K562 (cell line): ENCODE measurements around the gene CLIC1. TPM values are rescaled to one million over a fixed set of nuclear protein-coding genes. Genes with fewer than 3 reads are reported as not detected.

Source experiments
- COPS2 ChIP-seq: fragments of 450-650 bp; conservative IDR thresholded peaks from 2 replicates; pipeline ENCODE4 v1.6.1; 2016; ENCODE audit warnings: mild to moderate bottlenecking, moderate library complexity
- HMG20A ChIP-seq: fragments of 450-650 bp; formaldehyde crosslinking; conservative IDR thresholded peaks from 2 replicates; pipeline ENCODE4 v1.4.0; 2020; ENCODE audit warnings: mild to moderate bottlenecking, mixed read lengths
- HNRNPK ChIP-seq: fragments of 200-400 bp; formaldehyde crosslinking; IDR thresholded peaks from one replicate; pipeline ENCODE4 v1.6.1; 2018; ENCODE audit warnings: mild to moderate bottlenecking, low read depth, low read length; ENCODE audit not compliant: poor library complexity, severe bottlenecking
- KAT2B ChIP-seq: IDR thresholded peaks from one replicate; pipeline ENCODE4 v1.6.1; 2012; ENCODE audit warnings: low read depth, mild to moderate bottlenecking, control low read depth, inconsistent platforms, low read length, moderate library complexity
- L3MBTL2 ChIP-seq: fragments of 450-650 bp; IDR thresholded peaks from 2 replicates; pipeline ENCODE4 v1.6.1; 2016; ENCODE audit warnings: mild to moderate bottlenecking, moderate library complexity
- MXI1 ChIP-seq: IDR thresholded peaks from 2 replicates; pipeline ENCODE4 v1.6.1; 2011; ENCODE audit warnings: low read depth, mild to moderate bottlenecking, improper control_type of control experiment, low read length
- NCOR1 ChIP-seq: fragments of 450-650 bp; IDR thresholded peaks from 2 replicates; pipeline ENCODE4 v1.6.1; 2016; ENCODE audit warnings: mild to moderate bottlenecking, moderate library complexity
- NKRF ChIP-seq: fragments of 450-650 bp; IDR thresholded peaks from 2 replicates; pipeline ENCODE4 v1.6.1; 2016; ENCODE audit warnings: borderline replicate concordance
- PTTG1 ChIP-seq: fragments of 450-650 bp; IDR thresholded peaks from 2 replicates; pipeline ENCODE4 v1.6.1; 2016; ENCODE audit warnings: low read depth, mild to moderate bottlenecking, missing genetic modification characterization, missing compliant biosample characterization
- SIN3A ChIP-seq, 2 experiments: fragments of 150-350 bp in 1 of 2; IDR thresholded peaks; 2 replicates each; pipeline ENCODE4 v1.6.1; 2011 to 2016; ENCODE audit warnings: borderline replicate concordance in 2 of 2, low read depth in 2 of 2, low read length in 2 of 2, mild to moderate bottlenecking in 2 of 2, moderate library complexity in 2 of 2; ENCODE audit not compliant: control insufficient read depth in 1 of 2
- TCF15 ChIP-seq: fragments of 250-450 bp; sonication (Bioruptor Pico); IDR thresholded peaks from 2 replicates; pipeline ENCODE4 v1.8.0; 2022; ENCODE audit warnings: moderate library complexity, mild to moderate bottlenecking, inconsistent platforms
- TCFL5 ChIP-seq: fragments of 250-450 bp; sonication (Bioruptor Pico); conservative IDR thresholded peaks from 2 replicates; pipeline ENCODE4 v1.6.1; 2021; ENCODE audit warnings: mild to moderate bottlenecking, moderate library complexity, matching md5 sums
- TSC22D4 ChIP-seq: fragments of 450-650 bp; IDR thresholded peaks from 2 replicates; pipeline ENCODE4 v1.6.1; 2016; ENCODE audit warnings: missing genetic modification characterization, missing biosample characterization, control low read depth
- ZNF175 ChIP-seq: fragments of 200-800 bp; sonication (Bioruptor generic); IDR thresholded peaks from 2 replicates; pipeline ENCODE4 v1.6.1; 2016; ENCODE audit warnings: low read depth, mild to moderate bottlenecking, missing genetic modification characterization, missing compliant biosample characterization
- ZNF280A ChIP-seq: fragments of 450-650 bp; IDR thresholded peaks from 2 replicates; pipeline ENCODE4 v1.6.1; 2018; ENCODE audit warnings: mild to moderate bottlenecking, low read depth; ENCODE audit not compliant: partially characterized antibody
- ZNF384 ChIP-seq: IDR thresholded peaks from 2 replicates; pipeline ENCODE4 v1.6.1; 2012; ENCODE audit warnings: low read depth, low read length, improper control_type of control experiment
- ZNF584 ChIP-seq: fragments of 200-800 bp; sonication (Bioruptor generic); IDR thresholded peaks from 2 replicates; pipeline ENCODE4 v1.6.1; 2016; ENCODE audit warnings: low read depth, mild to moderate bottlenecking, missing genetic modification characterization, missing compliant biosample characterization
- ZNF695 ChIP-seq: fragments of 450-650 bp; formaldehyde crosslinking; IDR thresholded peaks from 2 replicates; pipeline ENCODE4 v1.4.0; 2020; ENCODE audit warnings: mild to moderate bottlenecking, moderate library complexity
- ZNF766 ChIP-seq: fragments of 200-800 bp; sonication (Bioruptor generic); conservative IDR thresholded peaks from 2 replicates; pipeline ENCODE4 v1.6.1; 2016; ENCODE audit warnings: missing genetic modification characterization, missing compliant biosample characterization
- polyA plus RNA-seq, 8 experiments: library from polyadenylated mRNA; depleted of rRNA in 4 of 8; stranded (reverse) in 5 of 8; unstranded in 3 of 8; fragments of >200 nt; fragmentation: Nextera tagmentation in 2 of 8; fragmentation: Illumina TruSeq in 1 of 8; extraction: Ambion mirVana in 2 of 8; extraction: Trizol in 1 of 8; gene quantifications; 2 replicates each; pipeline versions ENCODE4 v1.2.1 to v1.2.3, GENCODE V29; 2011 to 2014; ENCODE audit warnings: inconsistent platforms in 1 of 8, missing spikeins in 1 of 8
- total RNA-seq, 7 experiments: library from RNA; depleted of rRNA in 6 of 7; stranded (reverse); fragments of >200 nt in 6 of 7; fragmentation: Illumina TruSeq in 2 of 7; extraction: Trizol in 2 of 7; gene quantifications; 2 replicates each; pipeline versions ENCODE4 v1.2.1 to v1.2.3, GENCODE V29; 2011 to 2021; ENCODE audit warnings: low replicate concordance in 1 of 7
- TF ChIP-seq, protein P1 (sequence below): fragments of 250-450 bp; sonication (Bioruptor Pico); IDR thresholded peaks from 2 replicates; pipeline ENCODE4 v1.5.0; 2021; ENCODE audit warnings: mild to moderate bottlenecking, borderline replicate concordance
- TF ChIP-seq, protein P2 (sequence below): fragments of 450-650 bp; IDR thresholded peaks from 2 replicates; pipeline ENCODE4 v1.6.1; 2016; ENCODE audit warnings: low read depth, mild to moderate bottlenecking, moderate library complexity

CLIC1 gene
- total and polyA plus RNA-seq, 9 of the 15 experiments (the other 6 are each of a cell fraction or from before 2014, with no cell fraction given), result 1,267 to 2,419 (median 1,808) TPM

DNA sequence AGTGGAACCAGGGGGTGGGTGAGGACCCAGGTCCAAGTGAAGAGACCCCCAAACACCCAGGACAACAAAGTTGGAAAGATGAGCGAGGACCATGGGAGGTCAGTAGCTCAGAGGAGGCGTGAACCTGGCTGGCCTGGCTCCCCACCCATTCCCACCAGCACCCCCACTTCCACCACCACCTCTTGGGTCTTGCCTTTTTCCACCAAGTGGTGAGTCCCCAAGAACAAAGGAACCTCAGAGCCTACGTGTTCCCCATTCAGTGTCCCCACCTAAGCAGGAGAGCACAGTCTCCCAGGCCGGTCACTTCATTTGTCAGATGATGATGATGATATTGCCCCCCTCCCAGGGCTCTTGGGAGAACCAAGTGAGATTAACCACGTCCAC lies 41.3 kb upstream of the CLIC1 start (continued):
- no peak for TF ChIP-seq ZNF280A
- TF ChIP-seq HNRNPK, result no peak
- TF ChIP-seq NCOR1, result no peak
- no peak for TF ChIP-seq PTTG1 (tag)
- TF ChIP-seq KAT2B, result no peak
- TF ChIP-seq, protein P1, sequence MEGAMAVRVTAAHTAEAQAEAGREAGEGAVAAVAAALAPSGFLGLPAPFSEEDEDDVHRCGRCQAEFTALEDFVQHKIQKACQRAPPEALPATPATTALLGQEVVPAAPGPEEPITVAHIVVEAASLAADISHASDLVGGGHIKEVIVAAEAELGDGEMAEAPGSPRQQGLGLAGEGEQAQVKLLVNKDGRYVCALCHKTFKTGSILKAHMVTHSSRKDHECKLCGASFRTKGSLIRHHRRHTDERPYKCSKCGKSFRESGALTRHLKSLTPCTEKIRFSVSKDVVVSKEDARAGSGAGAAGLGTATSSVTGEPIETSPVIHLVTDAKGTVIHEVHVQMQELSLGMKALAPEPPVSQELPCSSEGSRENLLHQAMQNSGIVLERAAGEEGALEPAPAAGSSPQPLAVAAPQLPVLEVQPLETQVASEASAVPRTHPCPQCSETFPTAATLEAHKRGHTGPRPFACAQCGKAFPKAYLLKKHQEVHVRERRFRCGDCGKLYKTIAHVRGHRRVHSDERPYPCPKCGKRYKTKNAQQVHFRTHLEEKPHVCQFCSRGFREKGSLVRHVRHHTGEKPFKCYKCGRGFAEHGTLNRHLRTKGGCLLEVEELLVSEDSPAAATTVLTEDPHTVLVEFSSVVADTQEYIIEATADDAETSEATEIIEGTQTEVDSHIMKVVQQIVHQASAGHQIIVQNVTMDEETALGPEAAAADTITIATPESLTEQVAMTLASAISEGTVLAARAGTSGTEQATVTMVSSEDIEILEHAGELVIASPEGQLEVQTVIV (CRISPR knock-in tag), result 0 out of 2 replicates have a peak, but pooled peaks have one; percentile 56
- TF ChIP-seq NKRF, result no peak
- no peak for TF ChIP-seq TSC22D4 (tag)
- TF ChIP-seq HMG20A (CRISPR knock-in tag), result no peak
- TF ChIP-seq TCF15 (CRISPR knock-in tag), result peak; percentile 68; the same call in 1 of the 2 replicates
- no peak for TF ChIP-seq COPS2
- TF ChIP-seq ZNF175 (CRISPR knock-in tag), result peak; percentile 71
- no peak for TF ChIP-seq L3MBTL2
- TF ChIP-seq, protein P2, sequence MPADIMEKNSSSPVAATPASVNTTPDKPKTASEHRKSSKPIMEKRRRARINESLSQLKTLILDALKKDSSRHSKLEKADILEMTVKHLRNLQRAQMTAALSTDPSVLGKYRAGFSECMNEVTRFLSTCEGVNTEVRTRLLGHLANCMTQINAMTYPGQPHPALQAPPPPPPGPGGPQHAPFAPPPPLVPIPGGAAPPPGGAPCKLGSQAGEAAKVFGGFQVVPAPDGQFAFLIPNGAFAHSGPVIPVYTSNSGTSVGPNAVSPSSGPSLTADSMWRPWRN, result no peak
- TF ChIP-seq ZNF584 (CRISPR knock-in tag), result 0 out of 2 replicates have a peak, but pooled peaks have one; percentile 6
- TF ChIP-seq ZNF384, result no peak
- TF ChIP-seq ZNF695 (CRISPR knock-in tag), result no peak; the same call in none of the 2 replicates
- TF ChIP-seq ZNF766 (CRISPR knock-in tag), result peak; percentile 9; the same call in 1 of the 2 replicates
- TF ChIP-seq MXI1, result no peak
- no peak for TF ChIP-seq TCFL5 (CRISPR knock-in tag)
- no peak; a peak in 1 of 4 replicates for TF ChIP-seq SIN3A (IDR thresholded peaks at IDR 0.05; ENCODE audit: borderline replicate concordance in 2 of 2, control insufficient read depth in 1 of 2, low read depth in 2 of 2, low read length in 2 of 2)
